HCT116 (cell line): ENCODE measurements around the gene SLC4A11.

Experiments used
- CEBPB ChIP-seq: IDR thresholded peaks from 2 replicates; pipeline ENCODE4 v1.6.1; 2012; ENCODE audit warnings: low read depth
- CTCF ChIP-seq, 3 experiments: fragments of 200-600 bp in 1 of 3; sonication (generic) in 1 of 3; IDR thresholded peaks in 2 of 3; conservative IDR thresholded peaks in 1 of 3; 2 replicates each; pipeline ENCODE4 v1.5.1; 2012 to 2017; ENCODE audit warnings: low read depth in 2 of 3, low read length in 2 of 3, antibody characterized with exemption in 1 of 3, borderline replicate concordance in 1 of 3, control low read depth in 1 of 3, mild to moderate bottlenecking in 1 of 3, mixed read lengths in 1 of 3, mixed run types in 1 of 3, moderate library complexity in 1 of 3; ENCODE audit not compliant: insufficient read depth in 1 of 3
- ELF1 ChIP-seq: IDR thresholded peaks from 2 replicates; pipeline ENCODE4 v1.6.1; 2012; ENCODE audit warnings: low read depth, borderline replicate concordance
- EZH2 ChIP-seq: fragments of 200-600 bp; sonication (generic); IDR thresholded peaks from 2 replicates; pipeline ENCODE4 v1.6.1; 2017; ENCODE audit warnings: antibody characterized with exemption, mixed run types
- EZH2phosphoT487 ChIP-seq: fragments of 200-600 bp; IDR thresholded peaks from 2 replicates; pipeline ENCODE4 v1.6.1; 2018; ENCODE audit warnings: antibody characterized with exemption, borderline replicate concordance
- POLR2A ChIP-seq: IDR thresholded peaks from 2 replicates; pipeline ENCODE4 v1.7.0; 2011; ENCODE audit warnings: borderline replicate concordance; ENCODE audit not compliant: insufficient read depth, insufficient read length; ENCODE audit errors: extremely low read depth
- POLR2AphosphoS5 ChIP-seq: IDR thresholded peaks from 2 replicates; pipeline ENCODE4 v1.6.1; 2011; ENCODE audit warnings: mild to moderate bottlenecking, low read depth, low read length, moderate library complexity
- RAD21 ChIP-seq: IDR thresholded peaks from 2 replicates; pipeline ENCODE4 v1.6.1; 2012; ENCODE audit warnings: low read depth, mild to moderate bottlenecking
- TCF7L2 ChIP-seq: IDR thresholded peaks from 2 replicates; pipeline ENCODE4 v1.7.0; 2011; ENCODE audit warnings: borderline replicate concordance, inconsistent platforms; ENCODE audit not compliant: insufficient read depth, insufficient read length; ENCODE audit errors: extremely low read depth
- ZNF274 ChIP-seq: fragments of 200-500 bp; sonication (Bioruptor generic); IDR thresholded peaks from 2 replicates; pipeline ENCODE4 v1.6.1; 2014; ENCODE audit warnings: mild to moderate bottlenecking, low read depth, low read length, inconsistent platforms

DNA sequence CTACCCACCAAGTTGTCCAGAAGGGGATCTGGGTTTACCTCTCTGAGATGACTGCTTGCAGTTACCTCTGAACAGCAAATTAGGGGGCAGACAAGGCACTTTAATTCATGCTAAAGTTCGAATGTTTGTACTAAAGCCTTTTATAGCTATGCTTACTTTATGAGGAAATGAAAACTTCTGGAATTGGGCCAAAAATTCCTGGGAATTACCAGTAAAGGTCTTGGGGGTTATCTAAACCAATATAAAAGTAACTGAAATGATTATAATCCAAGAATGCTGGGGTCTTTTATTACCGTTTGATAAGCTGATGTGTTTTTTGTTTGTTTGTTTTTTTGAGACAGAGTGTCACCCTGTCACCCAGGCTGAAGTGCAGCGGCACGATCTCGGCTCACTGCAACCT, 57.7 kb downstream of the SLC4A11 start:
- TF ChIP-seq POLR2AphosphoS5 (no peak), EZH2phosphoT487 (no peak), CEBPB (no peak), ELF1 (no peak), POLR2A (no peak), RAD21 (no peak), CTCF (IDR thresholded peaks at IDR 0.05 in 2 of 3, conservative IDR thresholded peaks at IDR 0.05 in 1 of 3; ENCODE audit: borderline replicate concordance in 1 of 3, insufficient read depth in 1 of 3, low read depth in 2 of 3, low read length in 2 of 3) (no peak), EZH2 (no peak), ZNF274 (no peak), TCF7L2 (no peak)
